ENCODE data around the gene C5orf15. TPM values are rescaled to one million over a fixed set of nuclear protein-coding genes. Genes with fewer than 3 reads are reported as not detected.

C5orf15 gene
- total and polyA plus RNA-seq, 9 of the 15 experiments (the other 6 are each of a cell fraction or from before 2014, with no cell fraction given) = 23.3 to 50.7 (median 35.5) TPM

DNA sequence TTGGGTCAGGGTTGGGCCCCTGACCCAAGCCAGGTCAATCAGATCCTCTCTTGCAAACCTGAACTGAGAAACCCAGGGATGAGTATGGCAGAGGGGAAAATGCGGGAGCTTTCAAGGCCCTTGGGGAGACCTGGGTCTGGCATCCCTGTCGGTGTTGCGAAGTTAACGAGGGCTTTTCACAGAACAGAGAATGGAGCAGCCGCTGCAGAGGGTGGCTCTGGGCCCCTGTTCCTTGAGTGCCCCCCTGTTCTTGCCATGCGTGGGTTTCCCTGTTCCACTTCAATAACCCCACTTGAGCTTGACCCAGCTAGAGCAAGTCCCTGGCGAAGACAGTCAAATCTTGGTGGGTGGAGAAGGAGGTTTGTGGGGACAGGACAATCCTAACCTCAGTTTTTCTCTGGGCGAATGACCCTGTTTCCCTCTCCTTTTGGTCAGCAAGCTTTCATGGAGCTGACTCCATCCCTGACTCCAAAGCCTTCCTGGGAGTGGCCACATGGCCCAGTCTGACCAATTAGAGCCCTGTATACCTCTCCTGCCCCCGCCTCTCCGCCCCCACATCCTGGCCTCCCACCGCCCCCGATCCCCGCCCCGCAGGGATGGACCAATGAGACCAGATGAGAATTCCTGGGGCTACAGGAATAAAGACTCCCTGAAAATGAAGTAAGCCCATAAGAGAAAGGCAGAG, 39.3 kb upstream of the C5orf15 start (continued):
- no peak for TF ChIP-seq TCF7L2 (IDR thresholded peaks at IDR 0.05; ENCODE audit: low read depth, low read length)
- TF ChIP-seq, protein P1, sequence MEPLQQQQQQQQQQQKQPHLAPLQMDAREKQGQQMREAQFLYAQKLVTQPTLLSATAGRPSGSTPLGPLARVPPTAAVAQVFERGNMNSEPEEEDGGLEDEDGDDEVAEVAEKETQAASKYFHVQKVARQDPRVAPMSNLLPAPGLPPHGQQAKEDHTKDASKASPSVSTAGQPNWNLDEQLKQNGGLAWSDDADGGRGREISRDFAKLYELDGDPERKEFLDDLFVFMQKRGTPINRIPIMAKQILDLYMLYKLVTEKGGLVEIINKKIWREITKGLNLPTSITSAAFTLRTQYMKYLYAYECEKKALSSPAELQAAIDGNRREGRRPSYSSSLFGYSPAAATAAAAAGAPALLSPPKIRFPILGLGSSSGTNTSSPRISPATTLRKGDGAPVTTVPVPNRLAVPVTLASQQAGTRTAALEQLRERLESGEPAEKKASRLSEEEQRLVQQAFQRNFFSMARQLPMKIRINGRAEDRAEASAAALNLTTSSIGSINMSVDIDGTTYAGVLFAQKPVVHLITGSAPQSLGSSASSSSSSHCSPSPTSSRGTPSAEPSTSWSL (CRISPR knock-in tag; IDR thresholded peaks at IDR 0.05; ENCODE audit: borderline replicate concordance) = no peak

DNA sequence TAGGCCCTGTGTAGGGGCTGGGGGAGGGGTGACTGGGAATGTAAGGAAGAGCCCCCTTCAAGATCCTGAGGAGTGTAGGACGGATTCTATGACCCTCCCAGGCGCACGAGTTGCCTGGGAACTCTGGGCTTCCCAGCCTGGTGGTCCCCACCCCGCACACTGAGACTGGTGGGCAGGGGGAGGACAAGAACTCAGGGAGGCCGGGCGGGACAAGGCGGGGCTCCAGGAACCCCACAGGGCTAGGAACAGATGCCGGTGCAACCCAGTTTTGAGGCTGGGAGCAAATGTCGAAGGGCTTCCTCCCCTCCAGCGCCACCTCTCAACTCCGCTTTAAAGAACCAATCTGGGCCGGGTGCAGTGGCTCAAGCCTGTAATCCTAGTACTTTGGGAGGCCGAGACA, 37.7 kb upstream of the C5orf15 start:
- peaks cover 29 to 49% of the 10 kb centered on the region in 2 experiments for H3K4me1 ChIP-seq (replicated peaks in 1 of 2; ENCODE audit: control insufficient read depth in 2 of 2, insufficient read depth in 2 of 2, low read length in 2 of 2)
- CTCF ChIA-PET (ENCODE audit: low intra/inter-chr PET ratio) = no interaction called here
- H3K27ac ChIP-seq (ENCODE audit: extremely low read depth, low read depth, low read length) = no peak overlapping the region
- no peak overlapping the region for H2AFZ ChIP-seq (ENCODE audit: low read depth, low read length)
- peaks cover 3 to 6% of the 10 kb centered on the region in 2 experiments; a peak in 2 of 5 replicates for H3K27me3 ChIP-seq (ENCODE audit: control insufficient read depth in 2 of 2, insufficient read depth in 2 of 2, low read length in 2 of 2)
- 80% methylated on average over 12 of the region's 13 CpGs for WGBS (ENCODE audit: insufficient coverage, low coverage, missing lambda C conversion rate)
- POLR2A ChIA-PET = interaction anchor here (0.7 kb wide), 1 partner anchor 703 kb away, joined by 4 read pairs; no protein-coding TSS in a partner anchor
- no peak for FAIRE-seq
- no peak for DNase-seq (ENCODE audit: extremely low read depth in 1 of 4, low spot score in 3 of 4)
- H3K9me3 ChIP-seq (replicated peaks; ENCODE audit: control insufficient read depth, insufficient read depth, low read depth, low read length) = no peaks in the 10 kb centered on the region
- no peak overlapping the region; the same call in 1 of the 2 replicates for H3K4me2 ChIP-seq (ENCODE audit: insufficient read depth, low read length)
- peaks cover 23% of the 10 kb centered on the region for H3K36me3 ChIP-seq (ENCODE audit: control insufficient read depth, insufficient read depth, low read length)
- no TSS peak for BruUV-seq (replicated peaks)
- ATAC-seq = no peak
- intact Hi-C loops (cut with micrococcal nuclease) (no loop called here), in situ Hi-C loops (cut with MboI) (no loop called here)
- peaks cover 3% of the 10 kb centered on the region for H3K9me1 ChIP-seq (ENCODE audit: control insufficient read depth, insufficient read depth, low read length)
- H3K79me2 ChIP-seq (ENCODE audit: control insufficient read depth, insufficient read depth, low read length) = peaks cover 48% of the 10 kb centered on the region
- H3K4me3 ChIP-seq = no peak overlapping the region
- H3K9ac ChIP-seq (ENCODE audit: insufficient read depth in 1 of 2, low read depth in 2 of 2, low read length in 2 of 2) = peak overlapping the region in 1 of 2 experiments; percentile 99; a peak in 1 of 4 replicates
- TF ChIP-seq CEBPB (tag; IDR thresholded peaks at IDR 0.05) (no peak), ZBTB8A (IDR thresholded peaks at IDR 0.05; ENCODE audit: partially characterized antibody) (no peak), ARHGAP35 (IDR thresholded peaks at IDR 0.05; ENCODE audit: partially characterized antibody) (no peak), KDM4B (IDR thresholded peaks at IDR 0.05; ENCODE audit: borderline replicate concordance in 2 of 2, low read depth in 1 of 2) (no peak)
- TF ChIP-seq, protein P2, sequence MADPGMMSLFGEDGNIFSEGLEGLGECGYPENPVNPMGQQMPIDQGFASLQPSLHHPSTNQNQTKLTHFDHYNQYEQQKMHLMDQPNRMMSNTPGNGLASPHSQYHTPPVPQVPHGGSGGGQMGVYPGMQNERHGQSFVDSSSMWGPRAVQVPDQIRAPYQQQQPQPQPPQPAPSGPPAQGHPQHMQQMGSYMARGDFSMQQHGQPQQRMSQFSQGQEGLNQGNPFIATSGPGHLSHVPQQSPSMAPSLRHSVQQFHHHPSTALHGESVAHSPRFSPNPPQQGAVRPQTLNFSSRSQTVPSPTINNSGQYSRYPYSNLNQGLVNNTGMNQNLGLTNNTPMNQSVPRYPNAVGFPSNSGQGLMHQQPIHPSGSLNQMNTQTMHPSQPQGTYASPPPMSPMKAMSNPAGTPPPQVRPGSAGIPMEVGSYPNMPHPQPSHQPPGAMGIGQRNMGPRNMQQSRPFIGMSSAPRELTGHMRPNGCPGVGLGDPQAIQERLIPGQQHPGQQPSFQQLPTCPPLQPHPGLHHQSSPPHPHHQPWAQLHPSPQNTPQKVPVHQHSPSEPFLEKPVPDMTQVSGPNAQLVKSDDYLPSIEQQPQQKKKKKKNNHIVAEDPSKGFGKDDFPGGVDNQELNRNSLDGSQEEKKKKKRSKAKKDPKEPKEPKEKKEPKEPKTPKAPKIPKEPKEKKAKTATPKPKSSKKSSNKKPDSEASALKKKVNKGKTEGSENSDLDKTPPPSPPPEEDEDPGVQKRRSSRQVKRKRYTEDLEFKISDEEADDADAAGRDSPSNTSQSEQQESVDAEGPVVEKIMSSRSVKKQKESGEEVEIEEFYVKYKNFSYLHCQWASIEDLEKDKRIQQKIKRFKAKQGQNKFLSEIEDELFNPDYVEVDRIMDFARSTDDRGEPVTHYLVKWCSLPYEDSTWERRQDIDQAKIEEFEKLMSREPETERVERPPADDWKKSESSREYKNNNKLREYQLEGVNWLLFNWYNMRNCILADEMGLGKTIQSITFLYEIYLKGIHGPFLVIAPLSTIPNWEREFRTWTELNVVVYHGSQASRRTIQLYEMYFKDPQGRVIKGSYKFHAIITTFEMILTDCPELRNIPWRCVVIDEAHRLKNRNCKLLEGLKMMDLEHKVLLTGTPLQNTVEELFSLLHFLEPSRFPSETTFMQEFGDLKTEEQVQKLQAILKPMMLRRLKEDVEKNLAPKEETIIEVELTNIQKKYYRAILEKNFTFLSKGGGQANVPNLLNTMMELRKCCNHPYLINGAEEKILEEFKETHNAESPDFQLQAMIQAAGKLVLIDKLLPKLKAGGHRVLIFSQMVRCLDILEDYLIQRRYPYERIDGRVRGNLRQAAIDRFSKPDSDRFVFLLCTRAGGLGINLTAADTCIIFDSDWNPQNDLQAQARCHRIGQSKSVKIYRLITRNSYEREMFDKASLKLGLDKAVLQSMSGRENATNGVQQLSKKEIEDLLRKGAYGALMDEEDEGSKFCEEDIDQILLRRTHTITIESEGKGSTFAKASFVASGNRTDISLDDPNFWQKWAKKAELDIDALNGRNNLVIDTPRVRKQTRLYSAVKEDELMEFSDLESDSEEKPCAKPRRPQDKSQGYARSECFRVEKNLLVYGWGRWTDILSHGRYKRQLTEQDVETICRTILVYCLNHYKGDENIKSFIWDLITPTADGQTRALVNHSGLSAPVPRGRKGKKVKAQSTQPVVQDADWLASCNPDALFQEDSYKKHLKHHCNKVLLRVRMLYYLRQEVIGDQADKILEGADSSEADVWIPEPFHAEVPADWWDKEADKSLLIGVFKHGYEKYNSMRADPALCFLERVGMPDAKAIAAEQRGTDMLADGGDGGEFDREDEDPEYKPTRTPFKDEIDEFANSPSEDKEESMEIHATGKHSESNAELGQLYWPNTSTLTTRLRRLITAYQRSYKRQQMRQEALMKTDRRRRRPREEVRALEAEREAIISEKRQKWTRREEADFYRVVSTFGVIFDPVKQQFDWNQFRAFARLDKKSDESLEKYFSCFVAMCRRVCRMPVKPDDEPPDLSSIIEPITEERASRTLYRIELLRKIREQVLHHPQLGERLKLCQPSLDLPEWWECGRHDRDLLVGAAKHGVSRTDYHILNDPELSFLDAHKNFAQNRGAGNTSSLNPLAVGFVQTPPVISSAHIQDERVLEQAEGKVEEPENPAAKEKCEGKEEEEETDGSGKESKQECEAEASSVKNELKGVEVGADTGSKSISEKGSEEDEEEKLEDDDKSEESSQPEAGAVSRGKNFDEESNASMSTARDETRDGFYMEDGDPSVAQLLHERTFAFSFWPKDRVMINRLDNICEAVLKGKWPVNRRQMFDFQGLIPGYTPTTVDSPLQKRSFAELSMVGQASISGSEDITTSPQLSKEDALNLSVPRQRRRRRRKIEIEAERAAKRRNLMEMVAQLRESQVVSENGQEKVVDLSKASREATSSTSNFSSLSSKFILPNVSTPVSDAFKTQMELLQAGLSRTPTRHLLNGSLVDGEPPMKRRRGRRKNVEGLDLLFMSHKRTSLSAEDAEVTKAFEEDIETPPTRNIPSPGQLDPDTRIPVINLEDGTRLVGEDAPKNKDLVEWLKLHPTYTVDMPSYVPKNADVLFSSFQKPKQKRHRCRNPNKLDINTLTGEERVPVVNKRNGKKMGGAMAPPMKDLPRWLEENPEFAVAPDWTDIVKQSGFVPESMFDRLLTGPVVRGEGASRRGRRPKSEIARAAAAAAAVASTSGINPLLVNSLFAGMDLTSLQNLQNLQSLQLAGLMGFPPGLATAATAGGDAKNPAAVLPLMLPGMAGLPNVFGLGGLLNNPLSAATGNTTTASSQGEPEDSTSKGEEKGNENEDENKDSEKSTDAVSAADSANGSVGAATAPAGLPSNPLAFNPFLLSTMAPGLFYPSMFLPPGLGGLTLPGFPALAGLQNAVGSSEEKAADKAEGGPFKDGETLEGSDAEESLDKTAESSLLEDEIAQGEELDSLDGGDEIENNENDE (IDR thresholded peaks at IDR 0.05; ENCODE audit: low read depth, low read length) = no peak
- H4K20me1 ChIP-seq (replicated peaks; ENCODE audit: control insufficient read depth, insufficient read depth, low read length) = peaks cover 15% of the 10 kb centered on the region

Measured in K562 (cell line).